BE2C (cell line): ENCODE results near the gene DROSHA.

Experiments used
- DNase-seq: peaks from one replicate; pipeline ENCODE4 v3.0.0-alpha.2; 2020
- H3K27me3 ChIP-seq: fragments of 250-450 bp; sonication (Bioruptor Pico); 2 replicates; pipeline ENCODE4 v1.5.1; 2020; ENCODE audit warnings: mild to moderate bottlenecking
- H3K36me3 ChIP-seq: fragments of 250-450 bp; sonication (Bioruptor Pico); 2 replicates; pipeline ENCODE4 v1.5.1; 2020; ENCODE audit warnings: mild to moderate bottlenecking
- H3K4me1 ChIP-seq: fragments of 250-450 bp; sonication (Bioruptor Pico); 2 replicates; pipeline ENCODE4 v1.5.1; 2020
- H3K4me3 ChIP-seq: 2 replicates; pipeline ENCODE4 v1.5.1; 2011; ENCODE audit warnings: low read depth, low read length
- H3K9me3 ChIP-seq: fragments of 250-450 bp; sonication (Bioruptor Pico); 2 replicates; pipeline ENCODE4 v1.5.1; 2020
- CTCF ChIP-seq: IDR thresholded peaks from 2 replicates; pipeline ENCODE4 v1.5.1; 2012; ENCODE audit warnings: mild to moderate bottlenecking, low read depth, low read length

The DROSHA gene

GRCh38 chr5:31445041-31445600 lies 86.8 kb downstream of the DROSHA start:
- no peaks in the 10 kb centered on the region for H3K27me3 ChIP-seq
- no peaks in the 10 kb centered on the region for H3K4me1 ChIP-seq
- peaks cover 44% of the 10 kb centered on the region for H3K36me3 ChIP-seq
- DNase-seq: no peak
- no peak overlapping the region for H3K4me3 ChIP-seq
- no peak for TF ChIP-seq CTCF
- H3K9me3 ChIP-seq: no peaks in the 10 kb centered on the region

- Histone ChIP-seq H3K27me3 (no peaks in the 10 kb centered on the region), H3K9me3 (no peaks in the 10 kb centered on the region), H3K4me1 (no peaks in the 10 kb centered on the region), H3K4me3 (no peak overlapping the region), H3K36me3 (peaks cover 32% of the 10 kb centered on the region)
- no peak for TF ChIP-seq CTCF
- DNase-seq: no peak
Observed at GRCh38 chr5:31443572-31443971, 88.3 kb downstream of the DROSHA start.

GRCh38 chr5:31442058-31442745 lies 89.7 kb downstream of the DROSHA start:
- Histone ChIP-seq H3K4me3 (no peak overlapping the region), H3K4me1 (no peaks in the 10 kb centered on the region), H3K9me3 (no peaks in the 10 kb centered on the region), H3K27me3 (no peaks in the 10 kb centered on the region), H3K36me3 (peaks cover 18% of the 10 kb centered on the region)
- no peak for DNase-seq
- TF ChIP-seq CTCF: no peak

GRCh38 chr5:31436851-31437250 lies 95.0 kb downstream of the DROSHA start:
- H3K27me3 ChIP-seq: no peaks in the 10 kb centered on the region
- peaks cover 14% of the 10 kb centered on the region for H3K36me3 ChIP-seq
- no peaks in the 10 kb centered on the region for H3K4me1 ChIP-seq
- no peaks in the 10 kb centered on the region for H3K9me3 ChIP-seq
- no peak overlapping the region for H3K4me3 ChIP-seq
- DNase-seq: no peak
- no peak for TF ChIP-seq CTCF

- Histone ChIP-seq H3K9me3 (no peaks in the 10 kb centered on the region), H3K4me1 (peaks cover under 1% of the 10 kb centered on the region; the same call in 1 of the 2 replicates), H3K27me3 (no peaks in the 10 kb centered on the region), H3K4me3 (no peak overlapping the region), H3K36me3 (peaks cover 16% of the 10 kb centered on the region)
- DNase-seq: no peak
- TF ChIP-seq CTCF: no peak
Observed at GRCh38 chr5:31435730-31436129, 96.2 kb downstream of the DROSHA start.

GRCh38 chr5:31434898-31435297 lies 97.0 kb downstream of the DROSHA start:
- Histone ChIP-seq H3K4me1 (peaks cover 7% of the 10 kb centered on the region; the same call in 1 of the 2 replicates), H3K9me3 (no peaks in the 10 kb centered on the region), H3K36me3 (peaks cover 22% of the 10 kb centered on the region), H3K27me3 (no peaks in the 10 kb centered on the region), H3K4me3 (no peak overlapping the region)
- no peak for TF ChIP-seq CTCF
- no peak for DNase-seq
